ENCODE measurements around the gene SLC44A3. TPM values are rescaled to one million over a fixed set of nuclear protein-coding genes. Genes with fewer than 3 reads are reported as not detected.
A peak's percentile ranks its signal among the peaks of the same experiment; 100 is the strongest.

Gene SLC44A3
- total and polyA plus RNA-seq, 8 donors = 3.1 to 80.3 (median 12.0) TPM; not detected in 1

GRCh38 chr1:94790670-94791069 is 29.5 kb upstream of the SLC44A3 start:
- peaks cover 0 to 28% (median 10%) of the 10 kb centered on the region in 4 donors for H3K4me1 ChIP-seq
- TF ChIP-seq CTCF (IDR thresholded peaks at IDR 0.05) = no peak
- TF ChIP-seq POLR2A (IDR thresholded peaks at IDR 0.05) = no peak
- no peak for TF ChIP-seq EP300 (IDR thresholded peaks at IDR 0.05)
- TF ChIP-seq POLR2AphosphoS5 (IDR thresholded peaks at IDR 0.05) = no peak
- H3K36me3 ChIP-seq = no peaks in the 10 kb centered on the region
- H3K27me3 ChIP-seq = no peaks in the 10 kb centered on the region
- DNase-seq = no peak
- H3K27ac ChIP-seq = no peak overlapping the region
- intact Hi-C loops (cut with DNase I; ENCODE audit: low total_unique reads) = no loop called here
- no peaks in the 10 kb centered on the region for H3K9me3 ChIP-seq
- 91 to 98% (median 97%) methylated on average over 1 of the region's 1 CpG for WGBS, 5 donors
- H3K4me3 ChIP-seq = no peak overlapping the region

DNA sequence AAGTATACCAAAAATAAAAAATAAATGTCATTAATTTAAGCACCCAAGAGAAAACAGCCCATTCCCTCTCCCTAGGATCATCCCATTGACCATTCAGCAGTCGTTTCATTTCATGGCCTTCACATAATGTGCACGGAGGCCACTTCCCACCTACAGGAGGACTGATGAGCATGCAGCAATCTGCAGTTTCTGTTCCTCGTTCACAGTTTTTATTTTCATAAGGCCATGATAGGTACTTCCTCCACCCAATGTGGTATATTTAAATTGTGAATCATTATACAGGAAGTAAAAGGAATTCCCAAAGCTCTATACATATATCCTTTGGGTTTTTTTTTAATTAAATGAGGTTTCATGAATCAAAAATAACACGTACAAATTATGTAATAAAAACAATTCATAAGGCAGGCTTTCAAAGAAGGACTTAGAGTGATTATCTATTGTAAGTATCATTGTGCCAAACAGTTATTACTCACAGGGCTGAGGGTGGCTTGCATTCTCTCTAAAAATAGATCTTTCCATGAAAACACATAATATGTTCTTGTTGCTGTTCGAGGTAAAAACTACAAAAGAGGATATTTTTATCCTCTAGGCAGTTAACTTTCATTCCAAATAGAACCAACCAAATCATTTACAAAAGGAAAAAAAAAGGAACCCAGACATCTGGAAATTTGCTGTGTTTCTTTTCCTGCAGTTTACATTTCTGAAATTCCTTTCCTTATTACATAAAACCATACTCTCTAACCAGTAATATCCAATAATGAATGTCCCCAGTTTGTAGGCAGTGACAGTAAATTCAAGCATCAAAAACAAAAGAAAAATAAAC is 27.5 kb upstream of the SLC44A3 start:
- TF ChIP-seq EP300 (IDR thresholded peaks at IDR 0.05) (no peak), POLR2A (IDR thresholded peaks at IDR 0.05) (no peak), CTCF (IDR thresholded peaks at IDR 0.05) (no peak), POLR2AphosphoS5 (IDR thresholded peaks at IDR 0.05) (no peak)
- intact Hi-C loops (cut with DNase I; ENCODE audit: low total_unique reads) = no loop called here
- Histone ChIP-seq H3K27me3 (no peaks in the 10 kb centered on the region), H3K4me3 (no peak overlapping the region), H3K4me1 (peaks cover 0 to 35% (median 10%) of the 10 kb centered on the region in 4 donors), H3K36me3 (no peaks in the 10 kb centered on the region), H3K27ac (peak overlapping the region in 4 of 5 donors; percentile 41 to 72 (median 68)), H3K9me3 (no peaks in the 10 kb centered on the region)
- 32 to 53% (median 48%) methylated on average over 5 of the region's 5 CpGs for WGBS, 5 donors
- DNase-seq = peak in 1 of 2 donors; percentile 60

DNA sequence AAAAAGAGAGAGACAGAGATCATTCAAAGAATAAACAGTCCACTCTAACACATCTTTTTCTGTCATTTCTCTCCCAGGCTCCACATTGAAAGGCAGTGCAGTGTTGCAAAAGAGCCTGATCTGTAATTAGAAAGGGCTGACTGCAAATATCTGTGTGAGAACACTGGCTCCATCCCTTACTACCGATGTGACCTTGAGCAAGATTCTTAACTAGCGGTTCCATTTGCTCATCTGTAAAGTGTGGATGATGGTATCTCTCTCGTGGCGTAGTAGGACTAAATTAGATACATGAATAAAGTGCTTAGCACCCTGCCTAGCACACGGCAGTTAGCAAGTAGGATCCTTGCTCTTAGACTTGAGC is 26.9 kb upstream of the SLC44A3 start:
- Histone ChIP-seq H3K36me3 (no peaks in the 10 kb centered on the region), H3K27ac (peak overlapping the region; percentile 4 to 72 (median 64)), H3K4me1 (peaks cover 0 to 40% (median 10%) of the 10 kb centered on the region in 4 donors), H3K27me3 (no peaks in the 10 kb centered on the region), H3K4me3 (no peak overlapping the region), H3K9me3 (no peaks in the 10 kb centered on the region)
- 48 to 86% (median 58%) methylated on average over 5 of the region's 5 CpGs for WGBS, 5 donors
- intact Hi-C loops (cut with DNase I; ENCODE audit: low total_unique reads) = no loop called here
- TF ChIP-seq EP300 (IDR thresholded peaks at IDR 0.05) (no peak), CTCF (IDR thresholded peaks at IDR 0.05) (no peak), POLR2AphosphoS5 (IDR thresholded peaks at IDR 0.05) (no peak)
- DNase-seq = no peak

DNA sequence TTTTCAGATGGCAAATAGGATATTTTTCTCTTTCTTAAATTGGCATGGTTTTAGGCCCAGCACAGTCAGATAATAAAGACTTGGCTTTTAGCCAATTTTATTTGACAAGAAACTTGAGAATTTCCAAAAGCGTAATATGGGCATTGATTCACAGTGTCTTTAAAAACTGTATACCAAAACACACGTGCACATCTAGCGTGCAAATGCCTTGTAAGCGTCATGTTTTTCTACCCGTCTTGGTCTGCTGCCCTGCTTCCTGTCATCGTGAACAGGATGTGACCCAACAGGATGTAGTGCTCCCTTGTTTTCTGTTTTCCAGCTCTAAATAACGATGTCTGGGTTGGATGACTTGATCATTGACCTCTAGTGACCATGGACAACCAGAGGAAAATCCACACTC is 24.7 kb upstream of the SLC44A3 start:
- H3K4me3 ChIP-seq = no peak overlapping the region
- intact Hi-C loops (cut with DNase I; ENCODE audit: low total_unique reads) = no loop called here
- no peaks in the 10 kb centered on the region for H3K36me3 ChIP-seq
- 79 to 86% (median 84%) methylated on average over 7 of the region's 7 CpGs for WGBS, 5 donors
- no peak overlapping the region for H3K27ac ChIP-seq
- TF ChIP-seq POLR2A (IDR thresholded peaks at IDR 0.05) (no peak), CTCF (IDR thresholded peaks at IDR 0.05) (no peak), EP300 (IDR thresholded peaks at IDR 0.05) (no peak), POLR2AphosphoS5 (IDR thresholded peaks at IDR 0.05) (no peak)
- peaks cover 0 to 39% (median 10%) of the 10 kb centered on the region in 4 donors for H3K4me1 ChIP-seq
- DNase-seq = peak in 1 of 2 donors; percentile 51
- H3K9me3 ChIP-seq = no peaks in the 10 kb centered on the region
- no peaks in the 10 kb centered on the region for H3K27me3 ChIP-seq

Measured in stomach (tissue), 9 donors.